Activated naive CD4-positive, alpha-beta T cell treated with anti-CD3 and anti-CD28 coated beads, Interleukin-2, amount 10 ng/mL, durations not matched to agents 7 days and 5 days (primary cell): ENCODE measurements around the gene NEK1.
"Not testable (repeated sequence)": the region's sequence is repeated elsewhere in the genome, so short reads cannot be mapped to it uniquely, and the experiment has no call there.

ENCODE experiments used
- CTCF ChIA-PET: fragments of 350-600 bp; sonication (Branson Sonifier 250); formaldehyde crosslinking; loops from one replicate; lab custom pipeline; 2021; ENCODE audit warnings: antibody characterized with exemption; lab: Charles Lee
- DNase-seq: peaks from one replicate; pipeline ENCODE4 v3.0.0-alpha.2; 2020
- H3K27ac Mint-ChIP-seq: one replicate; pipeline ENCODE4 v1.8.0; 2021; ENCODE audit warnings: mild to moderate bottlenecking, moderate library complexity, mixed read lengths
- H3K27me3 Mint-ChIP-seq: one replicate; pipeline ENCODE4 v1.8.0; 2021; ENCODE audit warnings: mild to moderate bottlenecking, mixed read lengths
- H3K36me3 Mint-ChIP-seq: one replicate; pipeline ENCODE4 v1.8.0; 2021; ENCODE audit warnings: mixed read lengths
- H3K4me1 Mint-ChIP-seq: one replicate; pipeline ENCODE4 v1.8.0; 2021; ENCODE audit warnings: mixed read lengths
- H3K4me3 Mint-ChIP-seq: one replicate; pipeline ENCODE4 v1.8.0; 2021; ENCODE audit warnings: mild to moderate bottlenecking, moderate library complexity, mixed read lengths
- H3K9me3 Mint-ChIP-seq: one replicate; pipeline ENCODE4 v1.8.0; 2021; ENCODE audit warnings: mixed read lengths

The NEK1 gene

DNA sequence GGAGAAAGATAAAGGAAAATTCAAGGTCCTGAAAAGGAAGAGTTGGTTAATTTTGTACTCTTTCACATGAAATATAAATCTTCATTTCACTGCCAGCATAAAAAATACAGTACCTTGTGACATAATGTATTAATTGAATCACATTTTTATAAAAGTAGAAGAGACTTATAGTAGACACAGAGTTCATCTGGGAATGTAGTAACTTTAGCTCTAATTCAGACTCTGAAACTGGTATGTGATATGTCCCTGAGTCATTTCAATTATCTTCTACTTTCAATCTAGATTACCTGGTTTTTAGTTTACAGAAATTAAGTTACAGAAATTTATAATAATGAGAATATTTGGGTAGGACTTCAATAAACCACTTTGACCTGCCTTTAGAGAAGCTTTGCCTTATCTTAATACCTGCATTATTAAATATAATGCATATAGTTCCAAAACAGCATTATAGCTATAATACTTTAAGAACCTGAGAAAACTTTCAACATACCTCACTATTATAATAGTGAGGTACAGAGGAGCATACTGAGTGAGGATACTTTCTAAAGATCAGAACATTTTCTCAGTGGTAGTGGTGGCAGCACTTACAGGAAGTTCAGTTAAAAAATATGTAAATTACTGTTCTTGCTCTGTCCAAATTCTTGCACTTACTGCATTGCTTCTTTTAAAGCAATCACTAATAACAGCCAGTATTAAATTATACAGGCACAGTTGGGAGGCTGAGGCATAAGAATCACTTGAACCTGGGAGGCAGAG lies 11.2 kb downstream of the NEK1 start:
- Mint-ChIP-seq H3K9me3 (no peaks in the 10 kb centered on the region), H3K36me3 (peaks cover 18% of the 10 kb centered on the region), H3K27ac (no peak overlapping the region), H3K4me3 (no peak overlapping the region), H3K4me1 (peaks cover 20% of the 10 kb centered on the region), H3K27me3 (no peaks in the 10 kb centered on the region)
- CTCF ChIA-PET, result interaction anchor here (0.8 kb wide), 1 partner anchor 35 kb away, joined by 4 read pairs; no protein-coding TSS in a partner anchor
- DNase-seq, result no peak

DNA sequence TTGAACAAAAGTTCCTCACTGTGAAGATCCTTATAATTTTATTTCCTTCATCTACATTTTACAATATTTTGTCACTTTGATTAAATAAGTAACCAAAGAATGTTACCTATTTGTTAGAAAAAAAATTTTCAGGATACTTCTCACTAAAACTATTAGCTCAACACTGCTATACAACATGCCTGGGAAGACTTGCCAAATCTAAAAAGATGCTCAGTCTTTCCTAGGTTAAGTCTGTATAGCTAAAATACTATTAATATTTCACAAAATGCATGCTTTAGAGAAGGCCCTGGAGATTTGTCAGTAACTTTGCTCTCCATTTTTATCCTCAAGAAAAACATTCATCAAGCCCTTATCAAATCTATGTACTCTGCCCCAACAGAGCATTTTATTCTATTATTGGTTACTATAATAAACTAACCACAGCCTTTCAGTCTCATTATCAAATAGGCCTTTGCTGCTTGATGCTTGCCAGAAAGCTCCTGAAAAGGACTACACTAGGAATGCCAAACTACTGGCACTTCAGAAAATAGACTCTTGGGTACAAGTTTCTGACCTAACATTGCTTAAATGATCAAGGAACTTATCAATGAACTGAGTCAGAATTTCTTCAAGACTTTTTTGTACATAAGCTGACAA lies 17.7 kb downstream of the NEK1 start:
- Mint-ChIP-seq H3K4me1 (no peaks in the 10 kb centered on the region), H3K4me3 (no peak overlapping the region), H3K27ac (no peak overlapping the region), H3K27me3 (no peaks in the 10 kb centered on the region), H3K36me3 (peaks cover 10% of the 10 kb centered on the region), H3K9me3 (no peaks in the 10 kb centered on the region)
- CTCF ChIA-PET, result interaction anchor here (1.0 kb wide), 1 partner anchor 10 kb away, joined by 3 read pairs; no protein-coding TSS in a partner anchor
- DNase-seq, result no peak

GRCh38 chr4:169593050-169593560 lies 19.3 kb downstream of the NEK1 start:
- Mint-ChIP-seq H3K36me3 (peaks cover 10% of the 10 kb centered on the region), H3K27ac (no peak overlapping the region)

GRCh38 chr4:169583563-169583962 lies 28.8 kb downstream of the NEK1 start:
- Mint-ChIP-seq H3K4me3 (no peak overlapping the region), H3K9me3 (no peaks in the 10 kb centered on the region), H3K27me3 (no peaks in the 10 kb centered on the region), H3K27ac (no peak overlapping the region), H3K4me1 (peaks cover 4% of the 10 kb centered on the region), H3K36me3 (peaks cover 13% of the 10 kb centered on the region)
- CTCF ChIA-PET, result no interaction called here
- no peak for DNase-seq

More at GRCh38 chr4:169593050-169593560, 19.3 kb downstream of the NEK1 start:
- CTCF ChIA-PET, result no interaction called here
- Mint-ChIP-seq H3K4me1 (no peaks in the 10 kb centered on the region), H3K27me3 (no peaks in the 10 kb centered on the region), H3K4me3 (no peak overlapping the region), H3K9me3 (no peaks in the 10 kb centered on the region)
- DNase-seq, result no peak

DNA sequence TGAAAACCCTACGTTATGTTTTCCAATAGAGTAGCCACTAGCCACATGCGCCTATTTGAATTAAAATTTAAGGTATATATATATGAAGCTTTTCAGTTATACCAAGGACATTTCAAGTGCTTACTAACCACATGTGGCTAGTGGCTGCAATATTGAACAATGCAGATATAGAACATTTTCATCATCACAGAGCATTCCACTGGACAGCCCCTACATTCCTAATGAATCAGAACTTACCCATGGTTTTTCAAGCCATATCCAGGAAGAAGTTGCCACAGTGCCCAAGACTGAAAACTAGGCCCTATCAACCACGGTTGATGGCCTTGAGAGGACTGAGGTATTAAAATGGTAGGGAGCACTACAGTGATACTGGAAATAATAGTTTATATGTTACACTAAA lies 29.7 kb downstream of the NEK1 start:
- peaks cover 13% of the 10 kb centered on the region for H3K36me3 Mint-ChIP-seq
- H3K4me3 Mint-ChIP-seq, result no peak overlapping the region
- no peaks in the 10 kb centered on the region for H3K9me3 Mint-ChIP-seq
- H3K27ac Mint-ChIP-seq, result no peak overlapping the region
- CTCF ChIA-PET, result interaction anchor here (0.6 kb wide), 1 partner anchor 654 kb away, joined by 3 read pairs; no protein-coding TSS in a partner anchor
- no peak for DNase-seq
- H3K27me3 Mint-ChIP-seq, result no peaks in the 10 kb centered on the region
- peaks cover 4% of the 10 kb centered on the region for H3K4me1 Mint-ChIP-seq

- Mint-ChIP-seq H3K27ac (no peak overlapping the region), H3K27me3 (no peaks in the 10 kb centered on the region), H3K4me1 (peaks cover 4% of the 10 kb centered on the region), H3K4me3 (no peak overlapping the region), H3K36me3 (peaks cover 13% of the 10 kb centered on the region), H3K9me3 (no peaks in the 10 kb centered on the region)
- CTCF ChIA-PET, result no interaction called here
- no peak for DNase-seq
Measured at GRCh38 chr4:169582203-169582602, 30.2 kb downstream of the NEK1 start.

GRCh38 chr4:169573889-169574288 lies 38.5 kb downstream of the NEK1 start:
- CTCF ChIA-PET, result no interaction called here

GRCh38 chr4:169571435-169571834 lies 40.9 kb downstream of the NEK1 start:
- H3K4me1 Mint-ChIP-seq, result peaks cover 11% of the 10 kb centered on the region
- no peak overlapping the region for H3K4me3 Mint-ChIP-seq
- CTCF ChIA-PET, result no interaction called here
- H3K36me3 Mint-ChIP-seq, result peaks cover 29% of the 10 kb centered on the region
- no peak overlapping the region for H3K27ac Mint-ChIP-seq
- H3K9me3 Mint-ChIP-seq, result no peaks in the 10 kb centered on the region
- H3K27me3 Mint-ChIP-seq, result no peaks in the 10 kb centered on the region
- DNase-seq, result no peak

More at GRCh38 chr4:169573889-169574288, 38.5 kb downstream of the NEK1 start:
- H3K9me3 Mint-ChIP-seq, result no peaks in the 10 kb centered on the region
- no peak overlapping the region for H3K27ac Mint-ChIP-seq
- no peak overlapping the region for H3K4me3 Mint-ChIP-seq
- H3K36me3 Mint-ChIP-seq, result peaks cover 27% of the 10 kb centered on the region
- no peak for DNase-seq
- no peaks in the 10 kb centered on the region for H3K27me3 Mint-ChIP-seq
- peaks cover 7% of the 10 kb centered on the region for H3K4me1 Mint-ChIP-seq

GRCh38 chr4:169571012-169571411 lies 41.4 kb downstream of the NEK1 start:
- H3K9me3 Mint-ChIP-seq, DNase-seq, H3K4me3 Mint-ChIP-seq, CTCF ChIA-PET, H3K27ac Mint-ChIP-seq, H3K27me3 Mint-ChIP-seq: not testable (repeated sequence)
- peaks cover 30% of the 10 kb centered on the region for H3K36me3 Mint-ChIP-seq
- peaks cover 14% of the 10 kb centered on the region for H3K4me1 Mint-ChIP-seq

DNA sequence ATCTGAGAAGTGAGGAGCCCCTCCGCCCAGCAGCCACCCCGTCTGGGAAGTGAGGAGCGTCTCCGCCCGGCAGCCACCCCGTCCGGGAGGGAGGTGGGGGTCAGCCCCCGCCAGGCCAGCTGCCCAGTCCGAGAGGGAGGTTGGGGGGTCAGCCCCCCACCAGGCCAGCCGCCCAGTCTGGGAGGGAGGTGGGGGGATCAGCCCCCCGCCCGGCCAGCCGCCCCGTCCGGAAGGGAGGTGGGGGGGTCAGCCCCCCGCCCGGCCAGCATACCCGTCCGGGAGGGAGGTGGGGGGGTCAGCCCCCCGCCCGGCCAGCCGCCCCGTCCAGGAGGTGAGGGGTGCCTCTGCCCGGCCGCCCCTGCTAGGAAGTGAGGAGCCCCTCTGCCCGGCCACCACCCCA lies 42.1 kb downstream of the NEK1 start:
- H3K9me3 Mint-ChIP-seq, result not testable (repeated sequence)
- H3K36me3 Mint-ChIP-seq, result peaks cover 29% of the 10 kb centered on the region

DNA sequence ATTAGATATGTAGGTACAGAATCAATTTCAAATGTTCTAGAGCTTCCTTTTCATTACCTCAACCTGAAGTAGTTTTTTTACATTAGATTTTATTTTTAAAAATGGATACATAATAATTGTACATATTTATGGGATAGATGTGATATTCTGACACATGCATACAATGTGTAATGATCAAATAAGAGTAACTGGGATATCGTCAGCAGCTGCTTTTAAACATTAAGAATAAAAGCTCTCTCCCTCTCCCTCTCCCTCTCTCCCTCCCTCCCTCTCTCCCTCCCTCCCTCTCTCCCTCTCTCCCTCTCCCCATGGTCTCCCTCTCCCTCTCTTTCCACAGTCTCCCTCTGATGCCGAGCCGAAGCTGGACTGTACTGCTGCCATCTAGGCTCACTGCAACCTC lies 43.2 kb downstream of the NEK1 start:
- not testable (repeated sequence) for H3K9me3 Mint-ChIP-seq, H3K27ac Mint-ChIP-seq, H3K27me3 Mint-ChIP-seq, H3K4me3 Mint-ChIP-seq, DNase-seq
- Mint-ChIP-seq H3K36me3 (peaks cover 21% of the 10 kb centered on the region), H3K4me1 (peaks cover 17% of the 10 kb centered on the region)
- CTCF ChIA-PET, result interaction anchor here (1.2 to 1.4 kb wide), 2 partner anchors 9 to 50 kb away, joined by 3 read pairs; no protein-coding TSS in a partner anchor

More for the DNA sequence above, 42.1 kb downstream of the NEK1 start:
- H3K27me3 Mint-ChIP-seq, CTCF ChIA-PET, DNase-seq, H3K4me3 Mint-ChIP-seq, H3K27ac Mint-ChIP-seq: not testable (repeated sequence)
- peaks cover 17% of the 10 kb centered on the region for H3K4me1 Mint-ChIP-seq

GRCh38 chr4:169567916-169568315 lies 44.5 kb downstream of the NEK1 start:
- CTCF ChIA-PET, result interaction anchor here (1.4 kb wide), 1 partner anchor 51 kb away, joined by 3 read pairs; no protein-coding TSS in a partner anchor
- no peaks in the 10 kb centered on the region for H3K9me3 Mint-ChIP-seq
- no peak for DNase-seq

GRCh38 chr4:169566021-169566818 lies 46.2 kb downstream of the NEK1 start:
- peaks cover 4% of the 10 kb centered on the region for H3K36me3 Mint-ChIP-seq
- no peaks in the 10 kb centered on the region for H3K27me3 Mint-ChIP-seq
- H3K9me3 Mint-ChIP-seq, result no peaks in the 10 kb centered on the region
- CTCF ChIA-PET, result interaction anchor here (0.7 to 2.5 kb wide), 12 partner anchors 9 to 644 kb away, joined by 3 to 11 read pairs (median 4); no protein-coding TSS in a partner anchor
- no peak overlapping the region for H3K4me3 Mint-ChIP-seq
- peak overlapping the region; percentile 82 for H3K27ac Mint-ChIP-seq
- peaks cover 10% of the 10 kb centered on the region for H3K4me1 Mint-ChIP-seq
- DNase-seq, result peak; percentile 43

More at GRCh38 chr4:169567916-169568315, 44.5 kb downstream of the NEK1 start:
- Mint-ChIP-seq H3K4me3 (no peak overlapping the region), H3K27me3 (no peaks in the 10 kb centered on the region), H3K36me3 (peaks cover 15% of the 10 kb centered on the region), H3K4me1 (peaks cover 10% of the 10 kb centered on the region), H3K27ac (no peak overlapping the region)
